Activated naive CD8-positive, alpha-beta T cell treated with anti-CD3 and anti-CD28 coated beads, Interleukin-2, amount 50 U/mL, for 24 hours (primary cell): Measurements from ENCODE around the gene HOMER1.

Experiments
- ATAC-seq: fragments of 150-1000 bp; cut with Tn5 transposase; one replicate; pipeline ENCODE4 v1.10.0; 2021
- DNase-seq: peaks from one replicate; pipeline ENCODE4 v3.0.0; 2021
- H3K27ac Mint-ChIP-seq: one replicate; pipeline ENCODE4 v1.8.0; 2021; ENCODE audit warnings: mild to moderate bottlenecking, mixed read lengths
- H3K27me3 Mint-ChIP-seq: one replicate; pipeline ENCODE4 v1.8.0; 2021; ENCODE audit warnings: mixed read lengths
- H3K36me3 Mint-ChIP-seq: one replicate; pipeline ENCODE4 v1.8.0; 2021; ENCODE audit warnings: low read depth, mixed read lengths
- H3K4me1 Mint-ChIP-seq: one replicate; pipeline ENCODE4 v1.8.0; 2021; ENCODE audit warnings: mixed read lengths
- H3K4me3 Mint-ChIP-seq: one replicate; pipeline ENCODE4 v1.8.0; 2021; ENCODE audit warnings: mild to moderate bottlenecking, moderate library complexity, mixed read lengths
- H3K9me3 Mint-ChIP-seq: one replicate; pipeline ENCODE4 v1.8.0; 2021; ENCODE audit warnings: mixed read lengths

Gene HOMER1

GRCh38 chr5:79488058-79488457 is 25.9 kb downstream of the HOMER1 start:
- Mint-ChIP-seq H3K27me3 (peaks cover 7% of the 10 kb centered on the region), H3K9me3 (no peaks in the 10 kb centered on the region), H3K27ac (no peak overlapping the region), H3K4me1 (no peaks in the 10 kb centered on the region), H3K4me3 (no peak overlapping the region), H3K36me3 (peaks cover 5% of the 10 kb centered on the region)
- DNase-seq (no peak), ATAC-seq (no peak)

GRCh38 chr5:79487251-79487650 is 26.7 kb downstream of the HOMER1 start:
- Mint-ChIP-seq H3K36me3 (peaks cover 5% of the 10 kb centered on the region), H3K4me1 (no peaks in the 10 kb centered on the region)

GRCh38 chr5:79486116-79486515 is 27.8 kb downstream of the HOMER1 start:
- Mint-ChIP-seq H3K27me3 (peaks cover 7% of the 10 kb centered on the region), H3K36me3 (peaks cover 5% of the 10 kb centered on the region), H3K4me3 (no peak overlapping the region), H3K9me3 (no peaks in the 10 kb centered on the region), H3K4me1 (no peaks in the 10 kb centered on the region), H3K27ac (no peak overlapping the region)
- DNase-seq = no peak
- ATAC-seq = no peak

More at GRCh38 chr5:79487251-79487650, 26.7 kb downstream of the HOMER1 start:
- ATAC-seq (no peak), DNase-seq (no peak)
- Mint-ChIP-seq H3K27ac (no peak overlapping the region), H3K27me3 (peaks cover 7% of the 10 kb centered on the region), H3K9me3 (no peaks in the 10 kb centered on the region), H3K4me3 (no peak overlapping the region)

- ATAC-seq (no peak), DNase-seq (no peak)
- H3K36me3 Mint-ChIP-seq = peaks cover 5% of the 10 kb centered on the region
- no peak overlapping the region for H3K27ac Mint-ChIP-seq
- H3K4me1 Mint-ChIP-seq = no peaks in the 10 kb centered on the region
- H3K9me3 Mint-ChIP-seq = no peaks in the 10 kb centered on the region
- no peak overlapping the region for H3K4me3 Mint-ChIP-seq
- H3K27me3 Mint-ChIP-seq = peaks cover 7% of the 10 kb centered on the region
These were observed 29.2 kb downstream of the HOMER1 start for GRCh38 chr5:79484731-79485130.

- H3K4me1 Mint-ChIP-seq = no peaks in the 10 kb centered on the region
- DNase-seq (no peak), ATAC-seq (no peak)
- no peak overlapping the region for H3K4me3 Mint-ChIP-seq
- H3K27ac Mint-ChIP-seq = no peak overlapping the region
- H3K27me3 Mint-ChIP-seq = peaks cover 2% of the 10 kb centered on the region
- H3K9me3 Mint-ChIP-seq = no peaks in the 10 kb centered on the region
- H3K36me3 Mint-ChIP-seq = peaks cover 5% of the 10 kb centered on the region
These were observed 32.4 kb downstream of the HOMER1 start for GRCh38 chr5:79481574-79481973.

GRCh38 chr5:79480991-79481390 is 32.9 kb downstream of the HOMER1 start:
- no peak for ATAC-seq
- Mint-ChIP-seq H3K9me3 (no peaks in the 10 kb centered on the region), H3K27ac (no peak overlapping the region), H3K27me3 (no peaks in the 10 kb centered on the region), H3K36me3 (peaks cover 5% of the 10 kb centered on the region), H3K4me1 (no peaks in the 10 kb centered on the region), H3K4me3 (no peak overlapping the region)
- DNase-seq = no peak

- no peak overlapping the region for H3K27ac Mint-ChIP-seq
- H3K9me3 Mint-ChIP-seq = no peaks in the 10 kb centered on the region
- DNase-seq (no peak), ATAC-seq (no peak)
- H3K36me3 Mint-ChIP-seq = no peaks in the 10 kb centered on the region
- no peaks in the 10 kb centered on the region for H3K27me3 Mint-ChIP-seq
- no peaks in the 10 kb centered on the region for H3K4me1 Mint-ChIP-seq
- H3K4me3 Mint-ChIP-seq = no peak overlapping the region
These were observed 38.8 kb downstream of the HOMER1 start for GRCh38 chr5:79475152-79475466.

GRCh38 chr5:79474367-79475151 is 39.4 kb downstream of the HOMER1 start:
- Mint-ChIP-seq H3K4me3 (no peak overlapping the region), H3K9me3 (no peaks in the 10 kb centered on the region), H3K4me1 (no peaks in the 10 kb centered on the region), H3K36me3 (no peaks in the 10 kb centered on the region), H3K27ac (no peak overlapping the region), H3K27me3 (no peaks in the 10 kb centered on the region)
- ATAC-seq (no peak), DNase-seq (no peak)

GRCh38 chr5:79471556-79471955 is 42.4 kb downstream of the HOMER1 start:
- ATAC-seq (no peak), DNase-seq (no peak)
- Mint-ChIP-seq H3K27ac (no peak overlapping the region), H3K36me3 (no peaks in the 10 kb centered on the region), H3K4me1 (no peaks in the 10 kb centered on the region), H3K9me3 (no peaks in the 10 kb centered on the region), H3K27me3 (no peaks in the 10 kb centered on the region), H3K4me3 (no peak overlapping the region)

GRCh38 chr5:79464695-79465332 is 49.1 kb downstream of the HOMER1 start:
- H3K36me3 Mint-ChIP-seq = no peaks in the 10 kb centered on the region
- no peak for ATAC-seq
- no peak overlapping the region for H3K27ac Mint-ChIP-seq
- DNase-seq = no peak
- H3K4me1 Mint-ChIP-seq = peaks cover 2% of the 10 kb centered on the region
- no peaks in the 10 kb centered on the region for H3K9me3 Mint-ChIP-seq
- H3K27me3 Mint-ChIP-seq = no peaks in the 10 kb centered on the region
- no peak overlapping the region for H3K4me3 Mint-ChIP-seq

GRCh38 chr5:79464278-79464677 is 49.7 kb downstream of the HOMER1 start:
- no peak overlapping the region for H3K27ac Mint-ChIP-seq
- H3K27me3 Mint-ChIP-seq = no peaks in the 10 kb centered on the region
- no peak for ATAC-seq
- H3K36me3 Mint-ChIP-seq = no peaks in the 10 kb centered on the region
- no peak for DNase-seq
- peaks cover 2% of the 10 kb centered on the region for H3K4me1 Mint-ChIP-seq
- no peaks in the 10 kb centered on the region for H3K9me3 Mint-ChIP-seq
- H3K4me3 Mint-ChIP-seq = no peak overlapping the region

GRCh38 chr5:79459626-79460025 is 54.3 kb downstream of the HOMER1 start:
- Mint-ChIP-seq H3K4me1 (peaks cover 1% of the 10 kb centered on the region), H3K4me3 (no peak overlapping the region), H3K27ac (no peak overlapping the region), H3K27me3 (no peaks in the 10 kb centered on the region), H3K9me3 (no peaks in the 10 kb centered on the region), H3K36me3 (peaks cover 4% of the 10 kb centered on the region)
- DNase-seq (no peak), ATAC-seq (no peak)

- DNase-seq (no peak), ATAC-seq (no peak)
- Mint-ChIP-seq H3K4me3 (no peak overlapping the region), H3K27ac (no peak overlapping the region), H3K9me3 (no peaks in the 10 kb centered on the region), H3K36me3 (peaks cover 7% of the 10 kb centered on the region), H3K27me3 (no peaks in the 10 kb centered on the region), H3K4me1 (no peaks in the 10 kb centered on the region)
These were observed 56.9 kb downstream of the HOMER1 start for GRCh38 chr5:79456890-79457583.

GRCh38 chr5:79456400-79456799 is 57.5 kb downstream of the HOMER1 start:
- peaks cover 7% of the 10 kb centered on the region for H3K36me3 Mint-ChIP-seq
- no peaks in the 10 kb centered on the region for H3K9me3 Mint-ChIP-seq
- no peak overlapping the region for H3K4me3 Mint-ChIP-seq
- no peak for ATAC-seq
- H3K4me1 Mint-ChIP-seq = no peaks in the 10 kb centered on the region
- DNase-seq = no peak
- no peaks in the 10 kb centered on the region for H3K27me3 Mint-ChIP-seq
- no peak overlapping the region for H3K27ac Mint-ChIP-seq

GRCh38 chr5:79454043-79454442 is 59.9 kb downstream of the HOMER1 start:
- ATAC-seq = no peak
- peaks cover 14% of the 10 kb centered on the region for H3K36me3 Mint-ChIP-seq
- no peaks in the 10 kb centered on the region for H3K4me1 Mint-ChIP-seq
- no peaks in the 10 kb centered on the region for H3K9me3 Mint-ChIP-seq
- no peak overlapping the region for H3K4me3 Mint-ChIP-seq
- no peak for DNase-seq
- H3K27me3 Mint-ChIP-seq = no peaks in the 10 kb centered on the region
- no peak overlapping the region for H3K27ac Mint-ChIP-seq
